GM19240 (cell line): ENCODE results near the gene CIC.
"Not testable (repeated sequence)": the region's sequence is repeated elsewhere in the genome, so short reads cannot be mapped to it uniquely, and the experiment has no call there.

Experiments used
- DNase-seq: peaks from one replicate; pipeline ENCODE4 v3.0.0; 2011; ENCODE audit warnings: low spot score; ENCODE audit not compliant: insufficient read length

Gene CIC

DNA sequence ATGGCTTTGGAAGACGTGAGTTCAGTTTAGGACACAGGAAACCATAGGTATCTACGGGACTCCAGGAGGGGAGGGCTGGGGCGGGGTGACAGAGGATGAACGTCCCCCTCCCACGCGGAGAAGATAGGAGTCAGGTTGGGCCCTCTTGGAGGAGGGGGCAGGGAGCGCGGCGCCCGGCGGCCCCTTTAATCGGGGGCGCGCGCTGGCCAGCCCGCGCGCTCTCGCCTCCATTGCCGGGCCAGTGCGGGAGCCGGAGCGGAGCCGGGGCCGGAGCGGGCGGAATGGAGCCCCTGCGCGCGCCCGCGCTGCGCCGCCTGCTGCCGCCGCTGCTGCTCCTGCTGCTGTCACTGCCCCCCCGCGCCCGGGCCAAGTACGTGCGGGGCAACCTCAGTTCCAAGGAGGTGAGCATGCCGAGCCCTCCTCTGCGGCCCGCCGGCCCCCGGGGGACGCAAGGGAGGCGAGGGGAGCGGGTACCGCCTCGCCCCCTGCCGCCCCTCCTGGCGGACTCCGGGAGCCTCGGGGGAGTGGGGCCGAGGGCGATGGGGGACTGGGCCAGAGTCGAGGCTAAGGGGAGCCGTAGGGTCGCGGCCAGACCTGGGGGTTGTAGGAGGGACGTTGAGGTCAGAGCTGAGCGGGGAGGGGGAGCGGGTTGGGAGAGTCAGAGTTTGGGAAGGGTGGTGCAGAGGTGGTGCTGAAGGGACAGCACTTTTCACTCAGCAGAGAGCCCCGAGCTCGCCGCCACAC is 44.2 kb downstream of the CIC start, which contains the start of gene TMEM145:
TMEM145 (plus strand) TSS at position 214 of the 744 bp plus-strand sequence; CDS start at position 282, 68 bp downstream.
- no peak for DNase-seq

DNA sequence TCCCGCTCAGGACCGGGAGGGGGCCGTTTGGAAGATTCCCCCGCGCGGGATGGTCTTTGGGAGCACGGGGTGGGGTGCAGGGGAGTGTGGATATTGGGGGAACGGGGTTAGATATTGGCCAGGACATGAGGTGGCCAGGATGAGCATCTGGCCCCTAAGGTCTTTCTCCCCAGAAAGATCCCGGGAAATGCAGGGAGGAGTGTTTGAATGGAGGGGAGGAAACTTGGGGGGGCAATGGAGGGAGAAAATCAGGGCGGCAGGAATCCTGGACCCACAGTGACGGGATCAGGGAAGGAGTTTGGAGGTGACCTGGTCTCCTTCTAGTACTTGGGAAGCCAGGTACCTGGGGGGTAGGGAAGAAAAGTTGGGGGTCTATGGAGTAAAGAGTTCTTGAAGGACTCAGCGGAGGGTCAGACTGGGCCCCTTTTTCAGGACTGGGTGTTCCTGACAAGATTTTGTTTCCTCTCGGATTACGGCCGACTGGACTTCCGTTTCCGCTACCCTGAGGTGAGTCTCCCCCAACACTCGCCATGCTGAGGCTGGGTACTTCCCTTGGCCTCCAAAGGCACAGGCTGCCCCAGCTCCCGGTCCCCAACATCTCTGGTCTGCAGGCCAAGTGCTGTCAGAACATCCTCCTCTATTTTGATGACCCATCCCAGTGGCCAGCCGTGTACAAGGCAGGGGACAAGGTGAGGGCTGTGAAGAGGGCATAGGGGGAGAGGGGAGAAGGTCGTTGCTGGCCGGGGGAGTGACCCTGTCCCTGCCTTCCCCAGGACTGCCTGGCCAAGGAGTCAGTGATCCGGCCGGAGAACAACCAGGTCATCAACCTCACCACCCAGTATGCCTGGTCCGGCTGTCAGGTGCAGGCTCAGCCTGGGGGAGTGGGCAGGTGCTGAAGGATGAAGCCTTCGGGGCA is 45.0 kb downstream of the CIC start:
- DNase-seq: no peak

- no peak for DNase-seq
These were observed 46.0 kb downstream of the CIC start for GRCh38 chr19:42315024-42315423.

- DNase-seq: peak; percentile 72
These were observed 47.5 kb downstream of the CIC start for GRCh38 chr19:42316223-42317211.

DNA sequence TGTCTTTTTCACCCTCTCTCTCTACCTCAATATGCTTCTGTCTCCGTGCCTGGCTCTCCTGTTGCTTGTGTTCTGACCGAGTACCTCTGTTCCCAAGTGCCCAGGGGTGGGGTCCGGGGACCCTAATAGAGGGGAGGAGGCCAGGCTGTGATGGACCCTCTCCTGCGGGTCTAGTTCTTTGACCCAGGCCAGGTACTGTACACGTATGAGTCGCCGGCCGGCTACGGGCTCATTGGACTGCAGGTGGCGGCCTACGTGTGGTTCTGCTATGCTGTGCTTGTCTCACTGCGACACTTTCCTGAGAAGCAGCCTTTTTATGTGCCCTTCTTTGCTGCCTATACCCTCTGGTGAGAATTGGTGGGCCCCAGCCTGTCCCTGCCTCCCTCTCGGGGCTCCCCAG is 48.5 kb downstream of the CIC start:
- DNase-seq: no peak

- no peak for DNase-seq
These were observed 53.3 kb downstream of the CIC start for GRCh38 chr19:42322305-42322704.

DNA sequence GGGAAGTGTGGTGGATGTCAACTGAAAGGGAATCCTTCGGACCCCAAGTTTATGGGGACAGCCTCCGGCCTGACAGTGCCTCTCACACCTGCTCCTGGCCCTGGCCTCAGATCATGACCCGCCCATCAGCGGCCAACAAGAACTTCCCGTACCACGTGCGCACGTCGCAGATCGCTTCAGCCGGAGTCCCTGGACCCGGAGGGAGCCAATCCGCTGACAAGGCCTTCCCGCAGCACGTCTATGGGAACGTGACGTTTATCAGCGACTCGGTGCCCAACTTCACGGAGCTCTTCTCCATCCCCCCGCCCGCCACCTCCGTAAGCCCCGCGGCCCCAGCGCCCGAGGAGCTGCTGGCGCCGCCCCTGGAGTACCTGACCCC is 54.4 kb downstream of the CIC start:
- no peak for DNase-seq

GRCh38 chr19:42323852-42324654 is 55.0 kb downstream of the CIC start:
- no peak for DNase-seq

DNA sequence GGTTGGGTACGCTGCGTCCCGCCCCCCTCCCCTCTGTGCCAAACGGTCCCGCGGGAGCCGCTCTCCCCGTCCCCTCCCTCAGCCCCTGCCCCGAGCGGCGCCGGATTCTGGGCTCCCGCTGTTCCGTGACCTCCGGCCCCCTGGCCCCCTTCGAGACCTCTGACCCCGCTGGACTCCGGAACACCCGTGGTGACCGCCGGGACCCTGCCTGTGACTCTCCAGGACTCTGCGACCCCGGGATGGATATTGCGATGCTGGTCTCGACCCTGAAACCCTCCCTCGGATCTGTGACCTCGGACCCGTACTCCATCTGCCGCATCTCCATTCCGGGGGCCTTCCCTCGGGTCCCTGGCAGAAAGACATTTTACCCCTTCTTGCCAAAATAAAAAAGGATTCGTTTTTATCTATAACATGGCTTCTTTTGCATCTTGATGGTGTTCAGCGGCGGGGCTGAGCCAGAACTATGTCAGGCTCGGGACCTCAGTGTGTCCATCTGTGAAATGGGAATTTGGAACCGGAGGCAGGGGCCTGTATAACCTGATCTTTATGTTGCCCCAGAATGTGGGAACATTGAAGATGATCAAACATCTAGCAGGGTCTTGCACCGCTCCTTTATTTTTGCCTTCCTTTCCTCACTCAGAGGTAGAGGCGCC is 55.7 kb downstream of the CIC start:
- DNase-seq: no peak

DNA sequence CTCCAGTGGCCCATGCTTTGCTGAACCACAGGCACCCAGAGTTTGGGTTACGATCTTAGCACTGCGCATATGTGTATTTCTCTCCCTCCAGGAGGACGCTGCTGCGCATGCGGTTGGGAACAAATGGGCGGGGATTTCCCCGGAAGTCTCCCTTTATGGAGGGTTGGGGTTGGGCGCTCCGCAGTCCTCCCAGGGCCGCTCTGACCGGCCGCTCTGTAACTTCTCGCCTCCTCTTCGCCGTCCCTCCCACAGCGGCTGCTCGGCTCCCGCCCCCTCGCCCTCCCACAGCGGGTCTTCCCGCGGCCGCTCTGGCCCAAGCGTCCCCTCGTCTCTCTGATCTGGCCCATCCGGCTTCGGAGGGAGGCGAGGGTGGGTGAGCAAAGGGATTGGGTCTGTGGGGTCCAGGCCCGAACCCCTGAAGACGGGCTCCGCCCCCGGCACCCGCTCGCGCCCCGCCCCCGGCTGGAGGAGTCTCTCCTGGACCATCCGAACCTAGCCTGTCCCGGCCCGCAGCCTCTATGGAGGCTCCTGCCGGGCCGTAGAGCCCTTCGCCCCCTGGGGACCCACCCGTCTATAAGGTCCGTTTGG is 56.4 kb downstream of the CIC start, which contains the start of gene MEGF8:
MEGF8 (plus strand) TSS at position 328 of the 588 bp plus-strand sequence. CDS start 609 bp downstream, outside the sequence.
- peak; percentile 98 for DNase-seq

- DNase-seq: no peak
These were observed 57.1 kb downstream of the CIC start for GRCh38 chr19:42325896-42326771.

- no peak for DNase-seq
These were observed 57.9 kb downstream of the CIC start for GRCh38 chr19:42326969-42327368.

DNA sequence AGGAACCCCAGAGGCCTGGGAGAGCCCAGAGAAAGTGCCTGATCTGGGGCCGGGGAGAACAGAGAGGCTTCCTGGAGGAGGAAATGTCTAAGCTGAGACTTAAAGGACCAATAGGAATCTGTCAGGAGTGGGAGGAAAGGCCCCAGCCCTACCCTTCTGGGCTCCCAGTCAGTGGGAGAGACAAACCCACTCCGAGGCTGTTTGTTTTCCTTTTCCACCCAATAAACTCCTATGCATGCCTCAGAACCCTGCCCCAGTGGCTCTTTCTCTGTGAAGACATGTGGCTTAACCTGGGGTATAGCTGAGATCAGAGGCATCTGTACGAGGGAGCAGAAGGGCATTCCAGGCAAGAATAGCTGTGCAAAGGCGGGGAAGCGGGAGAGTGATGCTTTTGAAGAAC is 58.3 kb downstream of the CIC start:
- no peak for DNase-seq

DNA sequence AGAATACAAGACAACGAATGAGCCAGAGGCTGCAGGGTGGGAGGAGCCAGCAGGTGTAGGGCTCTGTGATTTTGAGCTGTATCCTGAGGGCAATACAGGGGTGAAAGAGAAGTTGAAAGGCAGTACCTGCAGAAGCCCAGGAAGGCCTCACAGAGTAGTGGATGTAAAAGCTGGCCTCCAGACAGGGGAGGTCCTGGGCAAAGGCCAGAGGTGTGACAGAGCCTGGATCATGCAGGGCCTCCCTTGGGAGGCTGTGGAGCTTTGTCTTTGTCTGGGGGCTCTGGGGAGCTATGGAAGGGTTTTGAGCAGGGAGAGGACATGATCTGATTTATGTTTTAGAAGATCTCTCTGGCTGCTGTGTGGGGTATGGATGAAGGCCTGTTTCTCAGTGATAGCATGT is 59.1 kb downstream of the CIC start:
- no peak for DNase-seq

DNA sequence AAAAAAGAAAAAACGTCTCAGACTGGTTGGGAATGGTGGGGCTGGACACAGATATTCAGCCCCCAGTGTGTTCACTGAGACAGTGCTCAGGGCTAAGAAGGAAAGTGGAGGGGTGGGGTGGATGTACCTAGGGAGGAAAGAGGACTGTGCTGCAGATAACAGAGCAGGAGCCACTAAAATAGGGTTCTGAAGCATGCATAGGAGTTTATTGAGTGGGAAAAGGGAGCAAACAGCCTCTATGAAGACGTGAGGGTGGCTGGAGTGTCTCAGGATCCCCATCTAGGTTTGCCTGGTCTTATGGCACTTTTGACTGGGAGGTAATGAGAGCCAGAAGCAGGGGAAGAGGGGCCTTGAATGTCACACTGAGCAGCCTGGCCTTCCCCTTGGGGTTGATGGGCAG is 59.8 kb downstream of the CIC start:
- DNase-seq: no peak

DNA sequence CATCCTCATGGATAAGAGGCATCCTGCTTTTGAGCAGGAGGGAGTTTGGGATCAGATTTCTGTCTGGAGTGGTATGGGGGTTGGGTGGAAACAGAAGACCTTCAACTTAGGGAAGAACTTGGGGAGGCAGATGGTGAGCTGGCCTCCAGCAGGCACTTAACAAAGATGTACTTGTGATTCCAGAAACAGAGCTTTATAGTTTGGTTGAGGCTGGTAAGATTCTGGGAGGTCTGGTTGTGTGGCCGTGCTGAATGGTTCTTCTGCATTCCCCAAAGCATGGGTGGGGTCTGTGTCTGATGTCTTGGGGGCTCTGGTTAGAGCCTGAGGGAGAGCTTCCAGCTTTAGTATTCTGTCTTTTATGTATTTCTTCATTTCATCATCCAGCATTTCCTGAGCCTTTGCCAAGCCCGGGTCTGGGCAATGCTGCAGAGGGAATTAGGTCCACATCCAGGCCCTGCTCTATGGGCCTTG is 61.2 kb downstream of the CIC start:
- no peak for DNase-seq

DNA sequence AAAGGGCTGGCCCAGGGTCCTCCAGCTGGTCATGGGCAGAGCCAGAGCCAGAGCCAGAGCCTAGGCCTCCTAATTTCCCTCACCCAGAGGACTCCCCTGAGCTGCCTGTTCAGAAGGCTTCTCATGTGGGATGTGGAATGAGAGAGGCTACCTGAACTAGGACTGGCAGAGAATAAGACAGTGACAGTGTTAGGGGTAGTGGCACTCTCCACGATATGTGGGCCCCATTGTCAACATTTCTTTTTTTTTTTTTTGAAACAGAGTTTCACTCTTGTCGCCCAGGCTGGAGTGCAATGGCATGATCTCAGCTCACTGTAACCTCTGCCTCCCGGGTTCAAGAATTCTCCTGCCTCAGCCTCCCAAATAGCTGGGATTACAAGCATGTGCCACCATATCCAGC is 62.3 kb downstream of the CIC start:
- not testable (repeated sequence) for DNase-seq

- no peak for DNase-seq
These were observed 63.0 kb downstream of the CIC start for GRCh38 chr19:42332059-42332458.
